ENCODE results near the gene ACSL1.

DNA sequence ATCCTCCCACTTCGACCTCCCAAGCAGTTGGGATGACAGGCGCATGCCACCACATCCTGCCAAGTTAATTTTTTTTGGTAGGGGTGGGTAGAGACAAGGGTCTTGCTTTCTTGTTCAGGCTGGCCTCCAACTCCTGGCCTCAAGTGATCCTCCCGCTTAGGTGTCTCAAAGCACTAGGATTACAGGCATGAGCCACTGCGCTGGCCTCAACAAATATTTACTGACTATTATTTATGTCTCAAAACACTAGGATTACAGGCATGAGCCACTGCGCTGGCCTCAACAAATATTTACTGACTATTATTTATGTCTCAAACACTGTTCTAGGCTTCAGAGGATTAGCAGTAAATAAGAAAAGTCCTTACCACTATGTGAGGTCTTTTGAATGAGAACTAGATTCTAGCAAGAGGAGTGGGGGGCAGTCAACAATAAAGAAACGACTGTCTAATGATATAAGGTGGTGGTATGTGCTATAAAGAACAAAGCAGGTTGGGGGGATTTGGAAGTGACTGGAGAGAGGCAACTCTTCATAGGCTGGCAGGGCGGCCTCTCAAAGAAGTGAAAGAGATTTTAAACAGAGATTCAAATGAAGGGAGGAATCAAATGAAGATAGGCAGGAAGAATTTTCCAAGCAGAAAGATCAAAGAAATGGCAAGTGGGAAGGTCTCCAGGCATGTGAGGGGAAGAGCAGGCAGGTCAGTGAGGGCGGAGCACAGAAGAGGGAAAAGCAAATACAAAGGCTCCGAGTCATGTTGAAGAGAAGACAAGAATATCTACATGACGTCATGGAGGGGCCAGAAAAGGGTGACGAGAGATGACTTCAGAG lies 12.7 kb upstream of the ACSL1 start:
- TF ChIP-seq, protein P1, sequence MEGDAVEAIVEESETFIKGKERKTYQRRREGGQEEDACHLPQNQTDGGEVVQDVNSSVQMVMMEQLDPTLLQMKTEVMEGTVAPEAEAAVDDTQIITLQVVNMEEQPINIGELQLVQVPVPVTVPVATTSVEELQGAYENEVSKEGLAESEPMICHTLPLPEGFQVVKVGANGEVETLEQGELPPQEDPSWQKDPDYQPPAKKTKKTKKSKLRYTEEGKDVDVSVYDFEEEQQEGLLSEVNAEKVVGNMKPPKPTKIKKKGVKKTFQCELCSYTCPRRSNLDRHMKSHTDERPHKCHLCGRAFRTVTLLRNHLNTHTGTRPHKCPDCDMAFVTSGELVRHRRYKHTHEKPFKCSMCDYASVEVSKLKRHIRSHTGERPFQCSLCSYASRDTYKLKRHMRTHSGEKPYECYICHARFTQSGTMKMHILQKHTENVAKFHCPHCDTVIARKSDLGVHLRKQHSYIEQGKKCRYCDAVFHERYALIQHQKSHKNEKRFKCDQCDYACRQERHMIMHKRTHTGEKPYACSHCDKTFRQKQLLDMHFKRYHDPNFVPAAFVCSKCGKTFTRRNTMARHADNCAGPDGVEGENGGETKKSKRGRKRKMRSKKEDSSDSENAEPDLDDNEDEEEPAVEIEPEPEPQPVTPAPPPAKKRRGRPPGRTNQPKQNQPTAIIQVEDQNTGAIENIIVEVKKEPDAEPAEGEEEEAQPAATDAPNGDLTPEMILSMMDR (IDR thresholded peaks at IDR 0.05): no peak
- no peak for TF ChIP-seq POLR2AphosphoS5 (IDR thresholded peaks at IDR 0.05)
- TF ChIP-seq POLR2A (IDR thresholded peaks at IDR 0.05; ENCODE audit: low read depth): no peak
- TF ChIP-seq EP300 (IDR thresholded peaks at IDR 0.05): no peak

All from esophagus muscularis mucosa (tissue), 4 donors.